Measurements from ENCODE around the gene NINL. TPM values are rescaled to one million over a fixed set of nuclear protein-coding genes. Genes with fewer than 3 reads are reported as not detected.
"Not testable (repeated sequence)": the region's sequence is repeated elsewhere in the genome, so short reads cannot be mapped to it uniquely, and the experiment has no call there.

NINL gene
- total RNA-seq, 1 donor from 2014 or later: 24.8 TPM

GRCh38 chr20:25592135-25592852 is 7.0 kb upstream of the NINL start:
- no peak for DNase-seq

DNA sequence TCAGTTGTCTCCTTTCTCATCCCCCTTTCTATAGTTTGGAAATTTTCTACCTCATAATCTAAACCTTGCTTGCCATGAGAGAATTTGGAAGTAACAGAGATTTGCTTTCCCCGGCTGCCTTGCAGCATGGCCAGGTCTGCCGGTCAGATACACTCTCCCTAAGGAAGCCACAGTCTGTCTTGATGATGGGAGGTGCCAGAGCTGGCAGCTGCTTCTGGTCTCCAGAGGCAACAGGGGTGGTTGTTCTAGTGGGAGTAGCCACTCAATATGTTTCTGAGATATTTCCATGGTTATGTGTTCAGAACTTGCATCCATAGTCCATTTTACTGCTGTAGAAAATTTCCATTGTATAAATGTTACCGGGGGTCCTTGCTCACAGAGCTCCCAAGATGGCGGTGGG is 5.4 kb upstream of the NINL start:
- not testable (repeated sequence) for DNase-seq

- DNase-seq: no peak
Observed at GRCh38 chr20:25588491-25588890, 3.2 kb upstream of the NINL start.

DNA sequence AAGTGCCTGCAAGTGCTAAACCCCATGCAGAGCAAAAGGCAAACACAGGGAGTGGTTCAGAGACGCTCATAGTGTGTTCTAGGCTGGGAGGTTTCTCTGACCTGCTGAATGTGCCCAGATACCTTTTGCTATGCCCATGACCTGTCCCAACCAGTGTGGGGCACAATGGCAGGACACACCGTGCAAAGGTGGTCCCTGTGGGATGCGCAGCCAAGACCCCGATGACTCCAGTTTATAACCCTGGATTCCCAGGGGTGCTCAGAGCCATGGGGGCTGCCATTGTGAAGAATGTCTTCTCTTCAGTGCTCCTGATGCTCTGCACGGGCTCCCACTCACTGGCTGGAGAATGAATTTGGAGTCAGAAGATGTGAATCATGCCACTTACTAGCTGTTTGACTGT is 2.2 kb upstream of the NINL start:
- DNase-seq: no peak

DNA sequence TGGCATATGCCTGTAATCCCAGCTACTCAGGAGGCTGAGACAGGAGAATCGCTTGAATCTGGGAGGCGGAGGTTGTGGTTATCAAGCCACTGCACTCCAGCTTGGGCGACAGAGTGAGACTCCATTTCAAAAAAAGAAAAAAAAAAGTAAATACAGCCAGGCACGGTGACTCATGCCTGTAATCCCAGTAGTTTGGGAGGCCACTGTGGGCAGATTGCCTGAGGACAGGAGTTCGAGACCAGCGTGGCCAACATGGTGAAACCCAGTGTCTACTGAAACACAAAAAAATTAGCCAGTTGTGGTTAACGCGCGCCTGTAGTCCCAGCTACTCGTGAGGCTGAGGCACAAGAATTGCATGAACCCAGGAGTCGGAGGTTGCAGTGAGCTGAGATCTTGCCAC is 1.5 kb upstream of the NINL start:
- no peak for DNase-seq

DNA sequence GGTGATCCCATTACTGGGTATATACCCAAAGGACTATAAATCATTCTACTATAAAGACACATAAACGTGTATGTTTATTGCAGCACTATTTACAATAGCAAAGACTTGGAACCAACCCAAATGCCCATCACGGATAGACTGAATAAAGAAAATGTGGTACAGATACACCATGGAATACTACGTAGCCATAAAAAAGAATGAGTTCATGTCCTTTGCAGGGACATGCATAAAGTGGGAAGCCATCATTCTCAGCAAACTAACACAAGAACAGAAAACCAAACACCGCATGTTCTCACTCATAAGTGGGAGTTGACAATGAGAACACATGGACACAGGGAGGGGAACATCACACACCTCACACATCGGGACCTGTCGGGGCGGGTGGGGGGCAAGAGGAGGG is 1.7 kb downstream of the NINL start:
- not testable (repeated sequence) for DNase-seq

- no peak for DNase-seq
Observed at GRCh38 chr20:25580711-25581110, 4.6 kb downstream of the NINL start.

GRCh38 chr20:25579081-25579770 is 6.1 kb downstream of the NINL start:
- DNase-seq: no peak

- no peak for DNase-seq
Observed at GRCh38 chr20:25576783-25577530, 8.4 kb downstream of the NINL start.

DNA sequence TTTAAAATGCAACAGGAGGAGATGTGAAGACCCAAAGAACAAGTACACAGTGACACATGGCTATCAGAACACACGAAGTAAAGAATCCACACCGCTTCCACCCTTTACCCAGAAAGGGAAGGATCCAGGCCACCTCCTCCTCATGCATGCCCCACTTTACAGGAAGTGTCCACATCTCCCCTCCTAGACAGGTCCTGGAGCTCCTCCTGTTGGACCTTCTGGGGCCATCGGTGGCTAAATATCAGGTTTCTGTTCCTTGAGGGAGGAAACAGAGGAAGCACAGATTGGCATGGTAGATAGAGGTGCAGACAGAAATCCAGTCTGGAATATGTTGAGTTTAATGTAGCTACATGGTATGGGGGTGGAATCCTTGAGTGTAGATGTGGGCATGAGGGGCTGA is 10.9 kb downstream of the NINL start:
- DNase-seq: peak; percentile 41

DNA sequence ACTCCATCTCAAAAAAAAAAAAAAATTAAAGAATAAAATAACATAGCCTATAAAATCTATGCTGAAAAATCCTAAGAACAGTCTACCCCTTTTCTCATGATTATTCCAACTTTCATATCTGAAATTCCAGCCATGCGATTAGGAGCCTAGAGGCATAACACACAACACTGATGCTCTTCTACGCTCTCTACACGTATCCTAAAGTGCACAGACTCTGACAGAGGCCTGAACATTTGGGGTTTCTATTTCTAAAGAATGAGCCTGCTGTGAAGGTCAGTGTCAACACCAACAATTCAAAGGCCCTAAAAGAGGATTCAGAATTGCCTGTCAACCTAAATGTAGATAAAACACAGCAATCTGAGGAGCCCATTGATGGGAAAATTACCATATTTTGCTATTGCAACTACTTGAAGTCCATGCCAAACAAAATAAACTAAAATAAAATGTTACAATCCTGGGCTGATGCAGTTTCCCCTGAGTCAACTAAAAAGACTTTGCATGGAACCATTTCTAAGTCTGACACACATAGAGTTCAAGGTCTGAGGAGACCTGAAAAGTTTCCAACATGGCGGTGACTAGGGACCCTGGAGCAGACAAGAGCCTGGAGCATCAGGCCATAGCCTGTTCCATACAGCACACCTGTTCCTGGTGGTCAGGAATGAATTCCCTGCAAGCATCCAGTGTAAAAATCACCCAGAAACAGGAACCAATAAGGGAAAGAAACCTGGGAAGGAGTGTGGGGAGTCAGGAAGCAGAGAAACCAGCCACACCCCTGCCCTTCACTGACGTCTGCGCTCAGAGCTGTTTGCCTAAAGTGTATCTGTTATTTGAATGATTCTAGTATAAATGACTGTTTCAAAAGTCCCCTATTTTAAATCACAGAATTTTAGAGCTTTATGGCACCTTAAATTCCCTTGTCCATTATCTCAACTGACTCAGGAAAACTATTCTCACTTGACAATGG is 11.8 kb downstream of the NINL start:
- DNase-seq: no peak

- no peak for DNase-seq
Observed at GRCh38 chr20:25571817-25572216, 13.5 kb downstream of the NINL start.

GRCh38 chr20:25571240-25571639 is 14.1 kb downstream of the NINL start:
- DNase-seq: peak; percentile 14

GRCh38 chr20:25570148-25570530 is 15.2 kb downstream of the NINL start:
- DNase-seq: no peak

- DNase-seq: no peak
Observed at GRCh38 chr20:25567286-25567685, 18.0 kb downstream of the NINL start.

GRCh38 chr20:25566821-25567220 is 18.5 kb downstream of the NINL start:
- no peak for DNase-seq

- no peak for DNase-seq
Observed at GRCh38 chr20:25565578-25566157, 19.7 kb downstream of the NINL start.

- no peak for DNase-seq
Observed at GRCh38 chr20:25563876-25564275, 21.5 kb downstream of the NINL start.

- no peak for DNase-seq
Observed at GRCh38 chr20:25563362-25563761, 22.0 kb downstream of the NINL start.

GRCh38 chr20:25561771-25562170 is 23.6 kb downstream of the NINL start:
- not testable (repeated sequence) for DNase-seq

GRCh38 chr20:25553819-25554296 is 31.5 kb downstream of the NINL start:
- DNase-seq: peak; percentile 45

DNA sequence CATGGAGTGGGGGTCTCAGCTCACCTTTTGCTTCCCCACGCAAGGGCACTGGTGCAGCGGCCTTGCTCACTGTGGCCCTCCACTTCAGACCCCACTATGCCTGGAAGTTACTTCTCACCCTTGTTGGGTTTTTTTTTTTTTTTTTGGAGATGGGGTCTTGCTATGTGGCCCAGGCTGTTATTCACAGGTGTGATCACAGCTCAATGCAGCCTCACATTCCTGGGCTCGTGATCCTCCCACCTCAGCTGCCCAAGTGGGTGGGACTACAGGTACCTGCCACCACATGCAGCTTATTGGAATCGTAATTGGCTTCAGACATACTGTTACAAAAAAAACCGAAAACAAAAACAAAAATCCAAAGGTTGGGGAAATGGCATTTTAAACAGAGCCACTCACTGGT is 32.4 kb downstream of the NINL start:
- DNase-seq: no peak

Measured in dermis blood vessel endothelial cell (primary cell).